ENCODE results near the gene MZF1.
A peak's percentile ranks its signal among the peaks of the same experiment; 100 is the strongest.

MZF1 gene

DNA sequence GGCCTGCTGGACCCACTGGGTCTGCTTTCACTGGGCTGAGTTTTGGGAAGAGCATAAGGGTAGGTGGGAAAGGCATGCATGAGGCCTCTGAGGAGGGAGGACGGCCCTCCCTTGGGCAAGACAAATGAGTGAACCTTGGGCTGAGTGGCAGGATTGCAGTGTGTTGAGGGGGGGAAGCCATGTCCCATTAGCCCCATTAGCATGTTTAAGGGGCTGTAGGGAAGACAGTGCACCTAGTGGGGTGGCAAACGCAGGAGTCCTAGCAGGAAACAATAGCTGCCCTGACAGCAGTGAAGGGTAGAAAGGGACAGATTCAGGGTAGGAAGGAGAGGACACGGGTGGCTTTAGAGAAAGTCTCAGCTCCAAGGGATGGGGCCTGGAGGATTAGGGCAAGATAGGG lies 50.4 kb downstream of the MZF1 start:
- no peaks in the 10 kb centered on the region for H3K36me3 ChIP-seq (ENCODE audit: control insufficient read depth, insufficient read depth, low read length)
- no peak overlapping the region for H3K27ac ChIP-seq (ENCODE audit: low read depth, low read length)
- no peak overlapping the region for H3K9ac ChIP-seq (ENCODE audit: low read depth, low read length)
- H3K4me1 ChIP-seq (ENCODE audit: control insufficient read depth, insufficient read depth, low read length) = peaks cover 22% of the 10 kb centered on the region
- H3K27me3 ChIP-seq (ENCODE audit: control insufficient read depth, insufficient read depth, low read length) = no peaks in the 10 kb centered on the region
- H3K4me3 ChIP-seq (ENCODE audit: low read depth, low read length) = no peak overlapping the region
- no peaks in the 10 kb centered on the region for H3K9me3 ChIP-seq (ENCODE audit: control insufficient read depth, insufficient read depth, low read length)

DNA sequence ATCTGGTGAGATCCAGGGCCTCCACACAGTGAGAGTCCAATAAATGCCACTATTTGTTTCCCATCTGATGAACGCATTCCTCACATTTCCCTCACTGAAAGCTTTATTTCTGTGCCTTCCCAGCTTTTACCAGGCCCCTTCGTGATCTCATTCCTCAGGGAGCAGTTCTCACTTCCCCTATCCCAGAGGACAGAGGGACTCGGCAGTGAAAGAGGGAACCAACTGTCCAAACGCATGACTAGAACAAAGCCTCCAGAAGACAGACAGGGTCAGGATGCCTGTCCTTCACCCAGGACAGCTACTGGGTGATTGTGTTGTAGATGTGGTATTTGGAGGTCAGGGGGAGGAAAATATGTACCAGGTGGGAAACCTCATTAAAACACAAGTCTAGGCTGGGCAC lies 51.5 kb downstream of the MZF1 start:
- Histone ChIP-seq H3K4me3 (ENCODE audit: low read depth, low read length) (no peak overlapping the region), H3K27ac (ENCODE audit: low read depth, low read length) (no peak overlapping the region), H3K36me3 (ENCODE audit: control insufficient read depth, insufficient read depth, low read length) (peaks cover 3% of the 10 kb centered on the region; the same call in 1 of the 2 replicates), H3K27me3 (ENCODE audit: control insufficient read depth, insufficient read depth, low read length) (no peaks in the 10 kb centered on the region), H3K4me1 (ENCODE audit: control insufficient read depth, insufficient read depth, low read length) (peaks cover 22% of the 10 kb centered on the region), H3K9me3 (ENCODE audit: control insufficient read depth, insufficient read depth, low read length) (no peaks in the 10 kb centered on the region), H3K9ac (ENCODE audit: low read depth, low read length) (no peak overlapping the region)

DNA sequence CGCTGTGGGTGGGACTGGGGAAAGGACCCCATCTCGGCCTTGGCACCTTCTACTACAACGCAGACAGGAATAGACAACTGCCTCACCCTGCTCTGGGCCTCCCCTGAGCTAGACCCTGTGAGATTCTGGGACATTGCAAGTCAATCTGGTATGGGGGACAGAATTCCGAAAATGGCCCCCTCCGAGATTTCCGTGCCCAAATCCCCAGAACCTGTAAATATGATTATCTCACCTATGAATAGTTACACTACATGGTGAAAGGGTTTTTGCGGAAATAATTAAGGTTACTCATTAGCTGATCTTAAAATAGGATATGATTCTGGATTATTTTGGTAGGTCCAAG lies 52.9 kb downstream of the MZF1 start:
- Histone ChIP-seq H3K9ac (ENCODE audit: low read depth, low read length) (peak overlapping the region; percentile 94), H3K27me3 (ENCODE audit: control insufficient read depth, insufficient read depth, low read length) (no peaks in the 10 kb centered on the region), H3K4me3 (ENCODE audit: low read depth, low read length) (peak overlapping the region; percentile 71), H3K4me1 (ENCODE audit: control insufficient read depth, insufficient read depth, low read length) (peaks cover 23% of the 10 kb centered on the region), H3K9me3 (ENCODE audit: control insufficient read depth, insufficient read depth, low read length) (no peaks in the 10 kb centered on the region), H3K36me3 (ENCODE audit: control insufficient read depth, insufficient read depth, low read length) (peaks cover 3% of the 10 kb centered on the region; the same call in 1 of the 2 replicates), H3K27ac (ENCODE audit: low read depth, low read length) (peak overlapping the region; percentile 99)

DNA sequence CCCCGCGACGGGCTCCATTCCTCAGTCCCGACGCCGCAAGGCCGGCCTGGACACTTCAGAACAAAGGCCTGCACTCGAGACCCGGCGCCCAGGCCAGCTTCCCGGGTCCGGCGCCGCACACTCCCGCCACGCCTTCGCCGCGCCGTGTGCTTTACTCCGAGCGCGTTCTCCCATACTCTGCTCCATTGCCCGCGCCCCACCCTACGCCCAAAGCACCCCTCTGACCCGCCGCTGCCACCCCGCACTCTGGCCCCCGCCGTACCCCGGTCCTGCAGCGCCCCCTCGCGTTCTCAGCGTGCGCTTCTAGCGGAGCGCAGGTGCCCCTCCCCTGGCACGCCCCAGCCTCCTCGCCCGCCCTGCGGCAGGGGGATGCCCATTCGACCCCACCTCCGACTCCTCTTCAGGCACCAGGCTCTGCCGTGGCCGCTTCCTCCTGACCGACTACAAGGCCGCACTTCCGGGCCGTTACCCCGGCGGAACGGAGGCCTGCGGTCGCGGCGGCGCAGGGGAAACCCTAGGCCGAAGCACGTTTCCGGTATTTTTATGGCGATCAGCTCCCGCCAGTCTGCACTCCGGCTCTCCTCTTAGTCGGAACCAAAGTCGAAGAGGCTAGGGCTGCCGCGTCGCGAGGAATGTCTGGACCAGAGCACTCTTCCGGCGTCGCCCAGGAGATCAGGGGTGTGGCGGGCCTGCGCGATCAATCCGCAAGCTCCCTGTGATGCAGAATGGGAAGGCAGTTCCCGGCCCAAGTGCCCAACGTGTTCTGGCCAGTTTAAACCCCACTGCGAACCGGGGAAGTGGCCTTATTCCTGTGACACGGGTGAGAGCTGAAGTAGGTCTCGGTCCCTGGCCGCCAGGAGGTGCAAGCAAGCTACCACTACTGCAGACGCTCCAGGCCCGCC lies 53.5 kb downstream of the MZF1 start, which contains the start of gene ZBTB45:
ZBTB45 (minus strand) TSS at position 456 of the 902 bp plus-strand sequence. CDS start 2,137 bp downstream, outside the sequence.
- H3K36me3 ChIP-seq (ENCODE audit: control insufficient read depth, insufficient read depth, low read length) = peaks cover 3% of the 10 kb centered on the region; the same call in 1 of the 2 replicates
- H3K27me3 ChIP-seq (ENCODE audit: control insufficient read depth, insufficient read depth, low read length) = no peaks in the 10 kb centered on the region
- peak within 1 kb of the TSS; percentile 71 for H3K4me3 ChIP-seq (ENCODE audit: low read depth, low read length)
- peaks cover 24% of the 10 kb centered on the region for H3K4me1 ChIP-seq (ENCODE audit: control insufficient read depth, insufficient read depth, low read length)
- H3K9me3 ChIP-seq (ENCODE audit: control insufficient read depth, insufficient read depth, low read length) = no peaks in the 10 kb centered on the region
- peak within 1 kb of the TSS; percentile 94 for H3K9ac ChIP-seq (ENCODE audit: low read depth, low read length)
- peak within 1 kb of the TSS; percentile 99 for H3K27ac ChIP-seq (ENCODE audit: low read depth, low read length)

DNA sequence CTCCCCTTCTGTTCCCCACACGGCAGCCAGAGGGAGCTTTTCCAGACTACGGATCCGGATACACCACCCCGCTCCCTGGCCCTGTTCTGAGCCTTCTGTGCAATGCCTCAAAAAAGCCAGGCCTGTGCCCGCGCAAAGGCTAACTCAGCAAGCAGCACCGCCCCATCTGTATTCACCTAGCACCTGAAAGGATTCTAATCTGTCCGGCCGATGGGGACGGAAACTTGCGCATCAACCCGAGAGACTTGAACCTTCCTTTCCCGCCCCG lies 54.1 kb downstream of the MZF1 start:
- peak overlapping the region; percentile 94 for H3K9ac ChIP-seq (ENCODE audit: low read depth, low read length)
- H3K9me3 ChIP-seq (ENCODE audit: control insufficient read depth, insufficient read depth, low read length) = no peaks in the 10 kb centered on the region
- H3K27ac ChIP-seq (ENCODE audit: low read depth, low read length) = peak overlapping the region; percentile 99
- H3K4me3 ChIP-seq (ENCODE audit: low read depth, low read length) = peak overlapping the region; percentile 71
- no peaks in the 10 kb centered on the region for H3K27me3 ChIP-seq (ENCODE audit: control insufficient read depth, insufficient read depth, low read length)
- H3K36me3 ChIP-seq (ENCODE audit: control insufficient read depth, insufficient read depth, low read length) = peaks cover 3% of the 10 kb centered on the region; the same call in 1 of the 2 replicates
- peaks cover 27% of the 10 kb centered on the region for H3K4me1 ChIP-seq (ENCODE audit: control insufficient read depth, insufficient read depth, low read length)

DNA sequence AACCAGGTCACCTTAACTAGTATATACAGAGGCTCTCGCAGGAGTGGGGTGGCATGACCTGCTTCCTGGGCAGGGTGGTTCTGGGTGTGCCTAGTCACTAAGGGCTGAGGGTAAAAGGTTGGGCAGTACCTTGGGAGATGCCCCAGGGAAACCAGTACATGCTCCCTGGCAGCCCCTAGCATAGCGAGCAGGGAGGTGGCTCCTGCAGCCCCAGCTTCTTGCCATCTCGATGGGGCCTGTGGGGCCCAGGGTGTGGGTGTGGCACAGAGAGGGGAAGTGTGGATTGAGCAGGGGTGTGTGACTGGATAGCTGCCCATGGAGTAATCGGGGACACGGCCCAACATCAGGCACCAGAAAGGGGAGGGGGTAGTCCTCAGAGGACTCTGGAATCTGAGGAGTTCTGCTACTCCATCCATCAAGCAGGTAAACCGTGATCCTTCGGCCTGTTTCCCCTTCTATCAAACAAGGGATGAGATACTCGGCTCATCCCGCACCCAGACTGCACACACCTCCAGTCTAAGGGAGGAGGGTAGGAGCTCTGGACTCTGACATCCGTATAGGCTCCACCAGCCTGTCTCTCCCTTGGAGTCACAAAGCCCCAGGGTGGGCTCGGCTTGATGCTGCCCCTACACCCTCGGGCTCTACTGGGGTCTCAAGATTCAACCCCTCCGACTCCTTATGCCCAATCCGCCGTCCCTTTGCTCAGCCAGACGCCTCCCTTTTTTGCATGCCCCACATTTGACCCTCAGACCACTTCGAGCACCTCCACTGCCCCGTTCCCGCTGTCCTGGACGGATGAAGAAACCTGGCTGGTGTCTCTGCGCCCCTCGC lies 54.7 kb downstream of the MZF1 start:
- Histone ChIP-seq H3K27me3 (ENCODE audit: control insufficient read depth, insufficient read depth, low read length) (no peaks in the 10 kb centered on the region), H3K36me3 (ENCODE audit: control insufficient read depth, insufficient read depth, low read length) (peaks cover 3% of the 10 kb centered on the region; the same call in 1 of the 2 replicates), H3K4me3 (ENCODE audit: low read depth, low read length) (peak overlapping the region; percentile 71), H3K4me1 (ENCODE audit: control insufficient read depth, insufficient read depth, low read length) (peaks cover 27% of the 10 kb centered on the region), H3K27ac (ENCODE audit: low read depth, low read length) (peak overlapping the region; percentile 99), H3K9me3 (ENCODE audit: control insufficient read depth, insufficient read depth, low read length) (no peaks in the 10 kb centered on the region), H3K9ac (ENCODE audit: low read depth, low read length) (peak overlapping the region; percentile 94)

DNA sequence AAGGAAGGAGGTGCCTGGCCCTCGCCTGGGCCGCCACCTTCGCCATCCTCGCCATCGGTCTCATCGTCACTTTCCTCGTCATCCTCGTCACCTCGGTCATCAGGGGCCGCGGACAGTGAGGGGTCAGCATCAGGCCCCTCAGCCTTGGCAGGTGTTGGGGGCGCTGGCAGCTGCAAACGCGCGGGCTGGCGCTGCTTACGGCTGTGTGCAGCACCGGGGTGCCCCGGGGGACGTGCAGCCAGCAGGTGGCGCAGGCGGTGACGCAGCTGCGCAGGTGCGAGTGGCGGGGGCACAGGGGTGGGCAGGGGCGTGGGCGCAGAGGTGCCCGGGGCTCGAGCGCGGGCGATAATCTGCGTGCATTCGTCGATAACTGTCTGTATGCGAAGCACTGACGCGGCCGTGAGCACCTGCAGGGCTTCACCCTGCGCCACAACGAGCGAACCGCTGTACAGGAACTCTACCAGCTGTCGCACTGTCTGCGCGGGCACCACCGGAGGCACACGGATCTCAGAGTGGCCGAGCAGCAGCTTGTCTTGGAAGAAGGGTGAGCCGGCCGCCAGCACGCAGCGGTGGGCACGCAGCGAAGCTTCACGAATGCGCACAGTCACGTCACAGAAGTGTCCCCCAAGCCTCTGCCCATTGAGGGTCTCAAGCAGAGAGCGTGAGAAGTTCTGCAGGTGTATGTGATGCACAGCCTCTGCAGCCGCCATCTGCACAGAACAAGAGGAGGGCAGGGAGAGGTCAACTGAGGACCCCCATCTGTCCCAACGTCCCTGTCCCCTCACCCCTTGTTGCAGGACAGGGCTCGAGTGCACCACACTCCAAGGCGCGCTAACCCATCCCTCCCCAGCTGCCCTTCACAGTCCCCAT lies 55.9 kb downstream of the MZF1 start:
- H3K27ac ChIP-seq (ENCODE audit: low read depth, low read length) = no peak overlapping the region
- no peaks in the 10 kb centered on the region for H3K9me3 ChIP-seq (ENCODE audit: control insufficient read depth, insufficient read depth, low read length)
- peaks cover 24% of the 10 kb centered on the region for H3K4me1 ChIP-seq (ENCODE audit: control insufficient read depth, insufficient read depth, low read length)
- no peak overlapping the region for H3K9ac ChIP-seq (ENCODE audit: low read depth, low read length)
- H3K4me3 ChIP-seq (ENCODE audit: low read depth, low read length) = no peak overlapping the region
- no peaks in the 10 kb centered on the region for H3K27me3 ChIP-seq (ENCODE audit: control insufficient read depth, insufficient read depth, low read length)
- H3K36me3 ChIP-seq (ENCODE audit: control insufficient read depth, insufficient read depth, low read length) = peaks cover 3% of the 10 kb centered on the region; the same call in 1 of the 2 replicates

DNA sequence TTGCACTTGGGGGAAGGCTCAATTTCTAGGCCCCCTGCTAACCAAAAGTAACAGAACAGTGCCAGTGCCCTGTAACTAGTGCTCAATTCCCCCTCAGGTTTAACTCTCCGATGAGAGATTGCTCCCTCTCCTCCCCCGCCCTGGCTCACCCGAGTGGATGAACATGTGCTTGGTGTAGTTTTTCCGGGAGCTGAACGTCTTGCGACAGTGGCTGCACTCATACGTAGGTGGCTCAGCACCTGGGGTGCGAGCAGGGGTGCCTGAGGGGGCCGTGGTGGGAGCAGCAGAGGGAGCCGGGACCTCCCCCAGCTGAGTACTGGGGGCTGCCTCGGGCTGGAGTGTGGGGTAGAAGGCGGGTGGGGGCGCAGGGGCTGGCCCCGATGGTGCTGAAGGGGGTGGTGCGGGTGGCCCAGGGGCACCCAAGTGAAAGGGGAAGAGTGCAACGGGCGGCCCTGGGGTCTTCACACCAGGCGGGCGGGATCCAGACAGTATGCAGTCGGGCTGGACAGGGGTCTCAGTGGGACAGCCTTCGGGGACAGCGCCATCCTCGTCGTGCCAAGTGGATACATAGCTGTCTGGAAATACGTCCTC lies 56.8 kb downstream of the MZF1 start:
- Histone ChIP-seq H3K4me3 (ENCODE audit: low read depth, low read length) (no peak overlapping the region), H3K9me3 (ENCODE audit: control insufficient read depth, insufficient read depth, low read length) (no peaks in the 10 kb centered on the region), H3K36me3 (ENCODE audit: control insufficient read depth, insufficient read depth, low read length) (peaks cover 3% of the 10 kb centered on the region; the same call in 1 of the 2 replicates), H3K9ac (ENCODE audit: low read depth, low read length) (no peak overlapping the region), H3K4me1 (ENCODE audit: control insufficient read depth, insufficient read depth, low read length) (peaks cover 24% of the 10 kb centered on the region), H3K27me3 (ENCODE audit: control insufficient read depth, insufficient read depth, low read length) (no peaks in the 10 kb centered on the region), H3K27ac (ENCODE audit: low read depth, low read length) (peak overlapping the region; percentile 89)

DNA sequence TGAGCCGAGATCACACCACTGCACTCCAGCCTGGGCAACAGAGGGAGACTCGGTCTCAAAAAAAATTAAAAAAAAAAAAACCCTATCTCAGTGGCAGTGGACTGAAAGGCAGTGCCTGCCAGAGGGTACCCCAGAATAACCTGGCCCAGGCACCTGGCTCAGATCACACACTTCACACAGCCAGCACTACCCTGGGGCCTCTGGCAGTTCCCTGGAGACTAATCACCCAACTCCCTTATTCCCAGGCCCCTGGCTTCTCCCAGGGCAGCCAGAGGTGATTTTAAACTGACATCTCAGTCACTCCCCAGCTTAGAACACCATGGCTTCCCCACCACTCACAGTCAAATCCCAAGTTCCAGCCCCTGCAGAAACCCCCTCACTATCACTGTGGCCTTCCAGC lies 57.9 kb downstream of the MZF1 start:
- Histone ChIP-seq H3K4me3 (ENCODE audit: low read depth, low read length) (peak overlapping the region; percentile 2; the same call in 1 of the 2 replicates), H3K27ac (ENCODE audit: low read depth, low read length) (peak overlapping the region; percentile 89), H3K9ac (ENCODE audit: low read depth, low read length) (no peak overlapping the region)

DNA sequence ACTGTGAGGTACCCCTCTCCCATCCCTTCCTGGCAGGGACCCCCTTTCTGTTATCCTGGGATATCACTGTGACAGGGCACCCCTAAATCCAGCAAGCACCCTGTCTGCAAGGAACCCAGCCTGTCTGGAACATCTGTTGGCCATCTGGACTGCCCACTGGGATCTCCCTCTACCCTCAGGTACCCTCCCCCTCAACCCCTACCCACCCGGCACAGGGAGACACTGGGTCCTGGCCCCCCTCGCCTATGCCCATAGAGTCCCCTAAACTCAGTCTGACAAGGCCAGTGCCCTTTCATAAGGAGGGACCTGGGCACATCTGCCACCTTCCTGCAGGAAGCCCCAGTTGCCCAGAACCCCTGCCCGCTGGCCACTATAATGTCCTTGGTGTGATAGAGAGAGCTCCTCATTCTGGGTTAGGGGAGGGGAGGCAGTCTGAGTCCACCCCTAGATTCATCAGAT lies 58.5 kb downstream of the MZF1 start:
- H3K9ac ChIP-seq (ENCODE audit: low read depth, low read length) = peak overlapping the region; percentile 32; the same call in 1 of the 2 replicates
- H3K36me3 ChIP-seq (ENCODE audit: control insufficient read depth, insufficient read depth, low read length) = peaks cover 3% of the 10 kb centered on the region; the same call in 1 of the 2 replicates
- H3K27ac ChIP-seq (ENCODE audit: low read depth, low read length) = peak overlapping the region; percentile 79
- H3K9me3 ChIP-seq (ENCODE audit: control insufficient read depth, insufficient read depth, low read length) = no peaks in the 10 kb centered on the region
- H3K4me1 ChIP-seq (ENCODE audit: control insufficient read depth, insufficient read depth, low read length) = peaks cover 20% of the 10 kb centered on the region
- H3K27me3 ChIP-seq (ENCODE audit: control insufficient read depth, insufficient read depth, low read length) = no peaks in the 10 kb centered on the region
- H3K4me3 ChIP-seq (ENCODE audit: low read depth, low read length) = peak overlapping the region; percentile 62

More for the DNA sequence above, 57.9 kb downstream of the MZF1 start:
- Histone ChIP-seq H3K27me3 (ENCODE audit: control insufficient read depth, insufficient read depth, low read length) (no peaks in the 10 kb centered on the region), H3K36me3 (ENCODE audit: control insufficient read depth, insufficient read depth, low read length) (peaks cover 3% of the 10 kb centered on the region; the same call in 1 of the 2 replicates), H3K4me1 (ENCODE audit: control insufficient read depth, insufficient read depth, low read length) (peaks cover 21% of the 10 kb centered on the region), H3K9me3 (ENCODE audit: control insufficient read depth, insufficient read depth, low read length) (no peaks in the 10 kb centered on the region)
